B cell (primary cell): ENCODE data around the gene EPHA2. TPM values are rescaled to one million over a fixed set of nuclear protein-coding genes. Genes with fewer than 3 reads are reported as not detected.

Experiments used
- ATAC-seq: fragments of 200-7000 bp; cut with Tn5 transposase; one replicate; pipeline ENCODE4 v1.10.0; 2021; ENCODE audit warnings: low read depth, mild to moderate bottlenecking, moderate number of reproducible peaks, moderate library complexity
- CTCF ChIA-PET: fragments of 350-600 bp; sonication (Branson Sonifier 250); formaldehyde crosslinking; loops from one replicate; lab custom pipeline; 2021; ENCODE audit warnings: antibody characterized with exemption, inconsistent platforms; lab: Charles Lee
- POLR2A ChIA-PET: fragments of 350-600 bp; sonication (Branson Sonifier 250); formaldehyde crosslinking; loops from one replicate; lab custom pipeline; 2021; ENCODE audit warnings: antibody characterized with exemption; lab: Charles Lee
- DNase-seq: peaks from one replicate; pipeline ENCODE4 v3.0.0; 2013
- H2AFZ ChIP-seq: 2 replicates; pipeline ENCODE4 v1.6.1; 2012; ENCODE audit warnings: mild to moderate bottlenecking, low read depth, low read length; ENCODE audit not compliant: insufficient read depth, poor library complexity, severe bottlenecking
- H3K27ac ChIP-seq, 2 donors: 1 replicate in 1 of 2; 2 replicates in 1 of 2; pipeline ENCODE4 v1.5.1; 2012 to 2013; ENCODE audit warnings: low read length in 2 of 2, mild to moderate bottlenecking in 2 of 2, moderate library complexity in 1 of 2
- H3K27me3 ChIP-seq, 4 experiments: fragments of 200-600 bp in 1 of 4; sonication (generic) in 1 of 4; replicated peaks in 1 of 4; 1 replicate in 2 of 4; 2 replicates in 2 of 4; pipeline versions ENCODE4 v1.6.1 to v1.7.0; 2013 to 2016; ENCODE audit warnings: low read length in 3 of 4, mild to moderate bottlenecking in 2 of 4, mixed read lengths in 1 of 4, moderate library complexity in 1 of 4; ENCODE audit not compliant: insufficient read depth in 4 of 4, control insufficient read depth in 3 of 4; ENCODE audit errors: control extremely low read depth in 1 of 4
- H3K36me3 ChIP-seq, 2 experiments: replicated peaks in 1 of 2; 1 replicate in 1 of 2; 2 replicates in 1 of 2; pipeline versions ENCODE4 v1.6.1 to v1.7.1; 2013; ENCODE audit warnings: low read length in 1 of 2; ENCODE audit not compliant: insufficient read depth in 2 of 2, control insufficient read depth in 1 of 2; ENCODE audit errors: control extremely low read depth in 1 of 2, extremely low read depth in 1 of 2
- H3K4me1 ChIP-seq, 2 donors: fragments of 200-600 bp in 1 of 2; sonication (generic) in 1 of 2; 1 replicate in 1 of 2; 2 replicates in 1 of 2; pipeline versions ENCODE4 v1.5.1 to v1.6.1; 2013 to 2017; ENCODE audit warnings: low read length in 2 of 2; ENCODE audit not compliant: control insufficient read depth in 2 of 2, insufficient read depth in 2 of 2
- H3K4me2 ChIP-seq: replicated peaks from 2 replicates; pipeline ENCODE3; 2012; ENCODE audit warnings: mild to moderate bottlenecking, low read depth, low read length; ENCODE audit not compliant: poor library complexity, severe bottlenecking
- H3K4me3 ChIP-seq, 5 experiments: fragments of 200-600 bp in 1 of 5; sonication (generic) in 1 of 5; 1 replicate in 3 of 5; 2 replicates in 2 of 5; pipeline versions ENCODE4 v1.5.1 to v1.7.0; 2011 to 2016; ENCODE audit warnings: low read length in 4 of 5, mild to moderate bottlenecking in 4 of 5, low read depth in 2 of 5, control low read depth in 1 of 5, moderate library complexity in 1 of 5; ENCODE audit not compliant: insufficient read depth in 1 of 5; ENCODE audit errors: control extremely low read depth in 1 of 5, extremely low read depth in 1 of 5
- H3K79me2 ChIP-seq: fragments of 200-600 bp; sonication (generic); one replicate; pipeline ENCODE4 v1.6.0; 2016; ENCODE audit warnings: low read length; ENCODE audit not compliant: control insufficient read depth, insufficient read depth
- H3K9ac ChIP-seq: fragments of 200-600 bp; sonication (generic); 2 replicates; pipeline ENCODE4 v1.6.1; 2017; ENCODE audit warnings: mild to moderate bottlenecking, low read length, moderate library complexity
- H3K9me3 ChIP-seq, 3 donors: one replicate each; pipeline versions ENCODE4 v1.6.1 to v1.7.1; 2013; ENCODE audit warnings: low read length in 2 of 3; ENCODE audit not compliant: control insufficient read depth in 2 of 3, insufficient read depth in 1 of 3; ENCODE audit errors: control extremely low read depth in 1 of 3
- H4K20me1 ChIP-seq: 2 replicates; pipeline ENCODE4 v1.6.0; 2012; ENCODE audit warnings: mild to moderate bottlenecking, low read length; ENCODE audit not compliant: insufficient read depth, control insufficient read depth, poor library complexity, severe bottlenecking
- H3K27ac Mint-ChIP-seq: one replicate; pipeline ENCODE4 v1.8.0; 2021; ENCODE audit warnings: mixed read lengths
- H3K27me3 Mint-ChIP-seq: one replicate; pipeline ENCODE4 v1.8.0; 2021; ENCODE audit warnings: mixed read lengths
- H3K4me1 Mint-ChIP-seq: one replicate; pipeline ENCODE4 v1.8.0; 2021; ENCODE audit warnings: mixed read lengths
- H3K4me3 Mint-ChIP-seq: one replicate; pipeline ENCODE4 v1.8.0; 2021; ENCODE audit warnings: mixed read lengths
- H3K9me3 Mint-ChIP-seq: one replicate; pipeline ENCODE4 v1.8.0; 2022; ENCODE audit warnings: mixed read lengths; ENCODE audit not compliant: insufficient read depth
- EZH2 ChIP-seq: IDR thresholded peaks from 2 replicates; pipeline ENCODE4 v1.6.1; 2012; ENCODE audit warnings: borderline replicate concordance, low read depth, mild to moderate bottlenecking, moderate library complexity, low read length; ENCODE audit not compliant: insufficient read depth, poor library complexity, severe bottlenecking
- WGBS: methylation state at CpG from one replicate; pipeline ENCODE4 v1.1.5; 2013; ENCODE audit warnings: missing lambda C conversion rate; ENCODE audit not compliant: insufficient coverage; 5-methylcytosine and 5-hydroxymethylcytosine counted together
- intact Hi-C: fragments of 100-400 bp; cut with micrococcal nuclease; formaldehyde crosslinking; loops from one replicate; pipeline ENCODE4 v1.10.0; 2022
- polyA plus RNA-seq: library from polyadenylated mRNA; depleted of rRNA; stranded (reverse); fragments of >200 nt; gene quantifications from 2 replicates; pipeline ENCODE4 v1.2.3, GENCODE V29; 2012
- total RNA-seq, 2 donors: library from RNA; stranded (reverse); fragments of 120-200 nt in 1 of 2; gene quantifications; 1 replicate in 1 of 2; 2 replicates in 1 of 2; pipeline versions ENCODE4 v1.2.3 to v1.2.4, GENCODE V29; 2013 to 2022
- TF ChIP-seq, protein P1 (sequence below): fragments of 200-600 bp; IDR thresholded peaks from one replicate; pipeline ENCODE4 v1.8.0; 2022; ENCODE audit warnings: antibody characterized with exemption, mild to moderate bottlenecking

Gene EPHA2
- total and polyA plus RNA-seq, 2 donors (not counting 1 experiment from before 2014, with no cell fraction given): 0.12 TPM; not detected in 1

DNA sequence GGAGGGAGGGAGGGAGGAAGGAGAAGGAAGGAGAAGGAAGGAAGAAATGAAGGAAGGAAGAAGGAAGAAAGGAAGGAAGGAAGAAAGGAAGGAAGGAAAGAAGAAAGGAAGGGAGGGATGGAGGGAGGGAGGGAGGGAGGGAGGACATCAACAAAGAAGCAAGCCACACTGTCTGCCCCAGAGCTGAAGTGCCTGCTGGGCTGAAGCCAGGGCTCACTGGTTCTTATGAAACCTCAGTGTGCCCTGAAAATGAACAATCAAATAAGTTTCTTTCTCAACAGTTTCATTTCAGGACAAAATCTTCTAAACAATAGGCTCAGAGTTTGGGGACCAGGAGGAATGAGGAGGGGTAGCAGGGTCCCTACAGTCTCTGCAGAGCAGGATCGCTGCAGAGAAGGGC lies 35.4 kb upstream of the EPHA2 start:
- intact Hi-C loops: no loop called here

DNA sequence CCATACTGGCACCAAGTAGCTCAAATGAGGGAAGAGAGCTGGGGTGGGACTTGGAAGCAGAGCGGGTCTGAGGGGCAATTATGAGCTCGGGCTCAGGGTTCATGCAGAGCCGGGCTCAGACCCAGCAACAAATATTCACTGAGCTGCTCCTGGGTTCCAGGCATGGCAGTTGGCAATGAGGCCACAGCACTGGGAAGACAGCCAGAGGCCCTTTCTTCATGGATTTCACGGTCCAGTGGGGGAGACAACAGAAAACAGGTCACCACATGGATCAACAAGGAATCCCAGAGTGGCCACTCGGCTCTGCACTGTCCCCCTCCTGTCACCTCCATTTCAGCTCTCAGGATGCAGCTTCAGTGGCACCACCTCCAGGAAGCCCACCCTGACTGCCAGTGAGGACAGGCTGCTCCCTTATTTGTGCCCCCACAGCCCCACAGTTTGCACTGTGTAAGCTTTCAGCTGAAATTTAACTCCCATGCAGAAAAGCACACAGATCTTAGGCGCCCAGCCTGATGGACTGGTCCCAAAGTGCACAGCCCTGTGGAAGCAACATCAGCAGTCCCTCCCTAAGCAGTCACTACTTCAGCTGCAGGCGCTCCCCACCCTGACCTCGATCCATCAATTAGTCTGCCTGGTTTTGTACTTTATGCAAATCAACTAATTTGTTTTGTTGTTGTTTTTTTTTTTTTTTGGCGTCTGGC lies 34.2 kb upstream of the EPHA2 start:
- Histone ChIP-seq H3K36me3 (no peaks in the 10 kb centered on the region), H3K9ac (no peak overlapping the region), H3K4me1 (peaks cover 5 to 7% of the 10 kb centered on the region in 2 donors), H2AFZ (no peak overlapping the region), H3K4me2 (no peak overlapping the region), H3K27me3 (peaks cover 0 to 26% (median 9%) of the 10 kb centered on the region in 4 experiments), H3K9me3 (no peaks in the 10 kb centered on the region), H3K79me2 (no peaks in the 10 kb centered on the region), H4K20me1 (no peaks in the 10 kb centered on the region), H3K27ac (no peak overlapping the region), H3K4me3 (no peak overlapping the region)
- intact Hi-C loops: no loop called here
- 89% methylated on average over 6 of the region's 9 CpGs for WGBS
- CTCF ChIA-PET: interaction anchor here (0.9 to 12.1 kb wide), 6 partner anchors 10 to 117 kb away, joined by 3 to 237 read pairs (median 5); partner anchors contain the start of gene FAM131C
- Mint-ChIP-seq H3K9me3 (no peaks in the 10 kb centered on the region), H3K4me1 (peaks cover 2% of the 10 kb centered on the region), H3K27ac (no peak overlapping the region), H3K27me3 (peaks cover 17% of the 10 kb centered on the region), H3K4me3 (no peak overlapping the region)
- no peak for DNase-seq
- ATAC-seq: no peak
- TF ChIP-seq, protein P1, sequence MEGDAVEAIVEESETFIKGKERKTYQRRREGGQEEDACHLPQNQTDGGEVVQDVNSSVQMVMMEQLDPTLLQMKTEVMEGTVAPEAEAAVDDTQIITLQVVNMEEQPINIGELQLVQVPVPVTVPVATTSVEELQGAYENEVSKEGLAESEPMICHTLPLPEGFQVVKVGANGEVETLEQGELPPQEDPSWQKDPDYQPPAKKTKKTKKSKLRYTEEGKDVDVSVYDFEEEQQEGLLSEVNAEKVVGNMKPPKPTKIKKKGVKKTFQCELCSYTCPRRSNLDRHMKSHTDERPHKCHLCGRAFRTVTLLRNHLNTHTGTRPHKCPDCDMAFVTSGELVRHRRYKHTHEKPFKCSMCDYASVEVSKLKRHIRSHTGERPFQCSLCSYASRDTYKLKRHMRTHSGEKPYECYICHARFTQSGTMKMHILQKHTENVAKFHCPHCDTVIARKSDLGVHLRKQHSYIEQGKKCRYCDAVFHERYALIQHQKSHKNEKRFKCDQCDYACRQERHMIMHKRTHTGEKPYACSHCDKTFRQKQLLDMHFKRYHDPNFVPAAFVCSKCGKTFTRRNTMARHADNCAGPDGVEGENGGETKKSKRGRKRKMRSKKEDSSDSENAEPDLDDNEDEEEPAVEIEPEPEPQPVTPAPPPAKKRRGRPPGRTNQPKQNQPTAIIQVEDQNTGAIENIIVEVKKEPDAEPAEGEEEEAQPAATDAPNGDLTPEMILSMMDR: no peak
- no peak for TF ChIP-seq EZH2
- POLR2A ChIA-PET: interaction anchor here (0.6 kb wide), 1 partner anchor 104 kb away, joined by 8 read pairs; no protein-coding TSS in a partner anchor

More for the DNA sequence above, 35.4 kb upstream of the EPHA2 start:
- Mint-ChIP-seq H3K9me3 (no peaks in the 10 kb centered on the region), H3K4me1 (peaks cover 2% of the 10 kb centered on the region), H3K27ac (no peak overlapping the region), H3K4me3 (no peak overlapping the region), H3K27me3 (peaks cover 17% of the 10 kb centered on the region)
- Histone ChIP-seq H3K4me2 (no peak overlapping the region), H3K4me1 (peaks cover 5 to 7% of the 10 kb centered on the region in 2 donors), H3K9ac (no peak overlapping the region), H3K9me3 (no peaks in the 10 kb centered on the region), H2AFZ (no peak overlapping the region), H3K27me3 (peaks cover 0 to 26% (median 9%) of the 10 kb centered on the region in 4 experiments), H3K4me3 (no peak overlapping the region), H3K36me3 (no peaks in the 10 kb centered on the region), H4K20me1 (no peaks in the 10 kb centered on the region), H3K79me2 (no peaks in the 10 kb centered on the region), H3K27ac (no peak overlapping the region)
- CTCF ChIA-PET: interaction anchor here (0.6 to 12.1 kb wide), 4 partner anchors 51 to 118 kb away, joined by 5 to 237 read pairs (median 6); partner anchors contain the start of gene FAM131C
- DNase-seq: no peak
- TF ChIP-seq EZH2: no peak
- TF ChIP-seq, protein P1: no peak
- POLR2A ChIA-PET: no interaction called here
- ATAC-seq: no peak
- 100% methylated on average over 1 of the region's 1 CpG for WGBS
